Measurements from ENCODE around the gene HNRNPM.

HNRNPM gene

DNA sequence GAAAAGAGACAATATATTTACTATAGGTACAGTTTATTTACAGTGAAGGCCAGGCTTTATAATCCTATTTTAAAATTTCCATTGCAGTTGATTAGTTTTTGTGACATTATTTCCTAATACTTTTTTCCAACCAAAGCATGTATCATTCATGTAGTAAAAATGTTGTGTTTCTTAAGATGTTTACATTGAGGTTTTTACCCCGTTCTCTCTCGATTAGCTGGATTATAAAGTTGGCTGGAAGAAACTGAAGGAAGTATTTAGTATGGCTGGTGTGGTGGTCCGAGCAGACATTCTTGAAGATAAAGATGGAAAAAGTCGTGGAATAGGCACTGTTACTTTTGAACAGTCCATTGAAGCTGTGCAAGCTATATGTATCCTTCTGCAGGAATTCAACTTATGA, 21.2 kb downstream of the HNRNPM start:
- Histone ChIP-seq H3K27me3 (ENCODE audit: insufficient read depth, low read depth) (no peaks in the 10 kb centered on the region), H2AFZ (ENCODE audit: low read depth) (no peak overlapping the region), H3K9ac (no peak overlapping the region), H3K79me2 (ENCODE audit: insufficient read depth, low read depth) (peaks cover 66% of the 10 kb centered on the region), H3K4me1 (ENCODE audit: low read depth, poor library complexity, severe bottlenecking) (no peaks in the 10 kb centered on the region), H3K27ac (no peak overlapping the region), H3K36me3 (ENCODE audit: insufficient read depth) (peaks cover 44% of the 10 kb centered on the region; the same call in 1 of the 2 replicates), H4K20me1 (ENCODE audit: insufficient read depth) (peaks cover 26% of the 10 kb centered on the region), H3K4me2 (no peak overlapping the region), H3K4me3 (IDR thresholded peaks at IDR 0.05; ENCODE audit: insufficient read depth, low read depth, low read length) (no peak overlapping the region)
- TF ChIP-seq, protein P1, sequence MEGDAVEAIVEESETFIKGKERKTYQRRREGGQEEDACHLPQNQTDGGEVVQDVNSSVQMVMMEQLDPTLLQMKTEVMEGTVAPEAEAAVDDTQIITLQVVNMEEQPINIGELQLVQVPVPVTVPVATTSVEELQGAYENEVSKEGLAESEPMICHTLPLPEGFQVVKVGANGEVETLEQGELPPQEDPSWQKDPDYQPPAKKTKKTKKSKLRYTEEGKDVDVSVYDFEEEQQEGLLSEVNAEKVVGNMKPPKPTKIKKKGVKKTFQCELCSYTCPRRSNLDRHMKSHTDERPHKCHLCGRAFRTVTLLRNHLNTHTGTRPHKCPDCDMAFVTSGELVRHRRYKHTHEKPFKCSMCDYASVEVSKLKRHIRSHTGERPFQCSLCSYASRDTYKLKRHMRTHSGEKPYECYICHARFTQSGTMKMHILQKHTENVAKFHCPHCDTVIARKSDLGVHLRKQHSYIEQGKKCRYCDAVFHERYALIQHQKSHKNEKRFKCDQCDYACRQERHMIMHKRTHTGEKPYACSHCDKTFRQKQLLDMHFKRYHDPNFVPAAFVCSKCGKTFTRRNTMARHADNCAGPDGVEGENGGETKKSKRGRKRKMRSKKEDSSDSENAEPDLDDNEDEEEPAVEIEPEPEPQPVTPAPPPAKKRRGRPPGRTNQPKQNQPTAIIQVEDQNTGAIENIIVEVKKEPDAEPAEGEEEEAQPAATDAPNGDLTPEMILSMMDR (conservative IDR thresholded peaks at IDR 0.05; ENCODE audit: low read depth, low read length): no peak

DNA sequence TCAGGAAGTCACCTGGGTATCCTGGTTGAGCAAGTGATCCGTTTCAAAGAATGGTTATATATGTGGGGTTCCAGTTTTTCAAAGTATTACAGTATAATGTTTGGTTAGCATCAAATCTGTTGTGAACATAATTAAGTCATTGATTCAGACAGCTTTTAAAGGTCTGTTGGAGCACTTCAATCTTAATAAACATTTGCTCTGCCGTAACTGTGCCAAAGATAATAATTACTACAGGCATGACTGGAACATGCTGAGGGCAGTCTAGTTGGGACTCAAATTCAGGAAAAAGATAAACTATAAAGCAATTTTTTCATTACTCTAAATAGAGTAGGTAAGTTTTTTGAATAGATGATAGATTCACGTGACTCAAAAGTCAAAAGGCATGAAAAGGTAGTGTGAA, 23.3 kb downstream of the HNRNPM start:
- Histone ChIP-seq H3K27ac (no peak overlapping the region), H2AFZ (ENCODE audit: low read depth) (no peak overlapping the region), H3K4me2 (no peak overlapping the region), H3K36me3 (ENCODE audit: insufficient read depth) (peaks cover 44% of the 10 kb centered on the region; the same call in 1 of the 2 replicates), H3K4me1 (ENCODE audit: low read depth, poor library complexity, severe bottlenecking) (no peaks in the 10 kb centered on the region), H3K9ac (no peak overlapping the region), H3K4me3 (IDR thresholded peaks at IDR 0.05; ENCODE audit: insufficient read depth, low read depth, low read length) (no peak overlapping the region), H3K79me2 (ENCODE audit: insufficient read depth, low read depth) (peaks cover 45% of the 10 kb centered on the region), H3K27me3 (ENCODE audit: insufficient read depth, low read depth) (no peaks in the 10 kb centered on the region), H4K20me1 (ENCODE audit: insufficient read depth) (peaks cover 5% of the 10 kb centered on the region)
- TF ChIP-seq, protein P1 (conservative IDR thresholded peaks at IDR 0.05; ENCODE audit: low read depth, low read length): no peak

DNA sequence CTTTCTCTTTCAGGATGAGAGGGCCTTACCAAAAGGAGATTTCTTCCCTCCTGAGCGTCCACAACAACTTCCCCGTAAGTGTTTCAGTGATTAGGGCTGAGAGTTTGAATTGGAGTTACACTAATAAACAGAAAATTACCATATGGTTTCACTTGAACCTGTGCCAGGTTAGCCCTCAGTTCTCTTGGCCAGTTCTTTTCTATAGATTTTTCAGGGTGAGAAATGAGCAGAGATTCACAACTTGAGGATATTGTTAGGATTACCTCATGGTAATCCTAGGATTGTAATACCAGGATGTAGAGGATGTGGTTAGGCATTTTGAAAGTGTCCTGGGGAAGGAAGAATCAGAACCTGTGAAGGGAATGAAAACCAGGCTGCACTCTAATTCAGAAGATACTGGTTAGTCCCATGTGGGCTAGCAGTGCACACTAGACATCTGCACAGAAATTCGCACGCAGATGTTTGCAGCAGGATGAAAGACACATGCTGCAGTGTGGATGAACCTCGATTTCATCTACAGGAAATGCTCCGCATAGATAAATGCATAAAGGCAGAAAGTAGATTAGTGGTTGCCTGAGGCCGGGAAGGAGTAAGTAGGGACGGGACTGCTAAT, 24.1 kb downstream of the HNRNPM start:
- Histone ChIP-seq H3K27me3 (ENCODE audit: insufficient read depth, low read depth) (no peaks in the 10 kb centered on the region), H2AFZ (ENCODE audit: low read depth) (no peak overlapping the region), H3K79me2 (ENCODE audit: insufficient read depth, low read depth) (peaks cover 37% of the 10 kb centered on the region), H3K36me3 (ENCODE audit: insufficient read depth) (peaks cover 44% of the 10 kb centered on the region; the same call in 1 of the 2 replicates), H3K27ac (no peak overlapping the region), H3K4me1 (ENCODE audit: low read depth, poor library complexity, severe bottlenecking) (no peaks in the 10 kb centered on the region), H3K9ac (no peak overlapping the region), H3K4me2 (no peak overlapping the region), H4K20me1 (ENCODE audit: insufficient read depth) (peaks cover 4% of the 10 kb centered on the region; the same call in 1 of the 2 replicates), H3K4me3 (IDR thresholded peaks at IDR 0.05; ENCODE audit: insufficient read depth, low read depth, low read length) (no peak overlapping the region)
- TF ChIP-seq, protein P1 (conservative IDR thresholded peaks at IDR 0.05; ENCODE audit: low read depth, low read length): no peak

DNA sequence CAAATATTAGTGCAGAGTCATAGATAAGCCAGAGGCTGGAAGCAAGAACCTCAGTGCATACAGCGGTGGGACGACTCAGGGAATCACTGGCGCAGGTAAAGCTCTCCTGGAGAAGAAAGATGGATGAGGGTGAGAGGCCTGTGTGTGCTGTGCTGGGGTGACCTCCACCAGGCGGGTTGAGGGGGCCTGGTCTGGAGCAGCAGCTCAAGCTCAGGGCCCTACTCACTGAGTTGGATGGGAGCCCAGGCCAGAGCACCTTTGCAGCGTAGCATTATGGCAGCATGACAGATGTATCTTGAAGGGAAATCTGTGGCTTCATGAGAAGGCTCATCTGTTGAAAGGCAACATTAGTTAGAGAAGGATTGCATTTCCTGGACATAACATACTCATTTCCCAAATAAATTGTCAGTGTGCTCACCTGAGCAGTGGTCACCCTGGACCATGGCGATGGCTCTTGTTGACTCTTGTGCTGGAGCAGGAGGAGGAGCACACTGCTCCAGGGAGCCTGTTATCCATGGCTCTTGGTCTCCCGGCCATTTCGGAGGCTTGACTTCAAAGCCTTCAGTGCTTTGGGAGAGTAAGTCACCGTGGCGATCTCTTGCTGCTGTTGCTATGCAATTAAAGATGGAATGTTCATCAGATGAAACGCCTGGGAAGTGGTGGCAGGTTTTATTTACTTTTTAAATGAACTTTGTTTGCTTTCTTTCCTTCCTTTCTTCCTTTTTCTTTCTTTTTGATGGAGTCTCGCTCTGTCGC, 25.0 kb downstream of the HNRNPM start:
- TF ChIP-seq, protein P1 (conservative IDR thresholded peaks at IDR 0.05; ENCODE audit: low read depth, low read length): no peak
- Histone ChIP-seq H3K36me3 (ENCODE audit: insufficient read depth) (peaks cover 36% of the 10 kb centered on the region; the same call in 1 of the 2 replicates), H2AFZ (ENCODE audit: low read depth) (no peak overlapping the region), H3K27ac (no peak overlapping the region), H3K4me3 (IDR thresholded peaks at IDR 0.05; ENCODE audit: insufficient read depth, low read depth, low read length) (no peak overlapping the region), H3K4me2 (no peak overlapping the region), H3K9ac (no peak overlapping the region), H3K27me3 (ENCODE audit: insufficient read depth, low read depth) (no peaks in the 10 kb centered on the region), H3K79me2 (ENCODE audit: insufficient read depth, low read depth) (peaks cover 33% of the 10 kb centered on the region; the same call in 1 of the 2 replicates), H4K20me1 (ENCODE audit: insufficient read depth) (0 out of 2 replicates have a peak, but pooled peaks cover 2% of the 10 kb centered on the region), H3K4me1 (ENCODE audit: low read depth, poor library complexity, severe bottlenecking) (no peaks in the 10 kb centered on the region)
